Measurements from ENCODE around the gene WIPF2.
A peak's percentile ranks its signal among the peaks of the same experiment; 100 is the strongest.

The WIPF2 gene

GRCh38 chr17:40313668-40314583 is 94.8 kb downstream of the WIPF2 start (continued):
- TF ChIP-seq ZNF518A (tag by site-specific recombination; conservative IDR thresholded peaks at IDR 0.05; ENCODE audit: low read depth) (no peak), ZNF791 (tag by site-specific recombination; IDR thresholded peaks at IDR 0.05) (no peak), ZNF473 (tag by site-specific recombination; IDR thresholded peaks at IDR 0.05) (no peak), ZNF174 (tag by site-specific recombination; IDR thresholded peaks at IDR 0.05) (no peak), ZNF645 (tag by site-specific recombination; IDR thresholded peaks at IDR 0.05) (no peak), ZBTB21 (tag by site-specific recombination; IDR thresholded peaks at IDR 0.05) (no peak), KLF10 (tag by site-specific recombination; IDR thresholded peaks at IDR 0.05) (no peak), ZFHX2 (tag by site-specific recombination; conservative IDR thresholded peaks at IDR 0.05) (peak; percentile 84), ZNF558 (tag by site-specific recombination; IDR thresholded peaks at IDR 0.05) (0 out of 2 replicates have a peak, but pooled peaks have one; percentile 44), ZNF777 (tag by site-specific recombination; IDR thresholded peaks at IDR 0.05; ENCODE audit: borderline replicate concordance) (no peak), ZNF140 (tag by site-specific recombination; IDR thresholded peaks at IDR 0.05) (no peak), ZNF19 (tag by site-specific recombination; IDR thresholded peaks at IDR 0.05; ENCODE audit: low read depth) (no peak), ZNF544 (tag by site-specific recombination; IDR thresholded peaks at IDR 0.05) (no peak), TCF7L2 (IDR thresholded peaks at IDR 0.05; ENCODE audit: borderline replicate concordance, low read depth, low read length) (no peak), PRDM2 (tag by site-specific recombination; IDR thresholded peaks at IDR 0.05; ENCODE audit: borderline replicate concordance) (no peak), ZBTB44 (tag by site-specific recombination; IDR thresholded peaks at IDR 0.05) (no peak)
